HG02840 (cell line): Measurements from ENCODE around the gene FBXW10.
"Not testable (repeated sequence)": the region's sequence is repeated elsewhere in the genome, so short reads cannot be mapped to it uniquely, and the experiment has no call there.

Experiments used
- ATAC-seq: cut with Tn5 transposase; IDR thresholded peaks from one replicate; pipeline ENCODE4 v1.9.1; 2021; ENCODE audit warnings: mild to moderate bottlenecking, moderate library complexity, moderate number of reproducible peaks; ENCODE audit not compliant: unreplicated experiment, low FRiP score

Gene FBXW10

DNA sequence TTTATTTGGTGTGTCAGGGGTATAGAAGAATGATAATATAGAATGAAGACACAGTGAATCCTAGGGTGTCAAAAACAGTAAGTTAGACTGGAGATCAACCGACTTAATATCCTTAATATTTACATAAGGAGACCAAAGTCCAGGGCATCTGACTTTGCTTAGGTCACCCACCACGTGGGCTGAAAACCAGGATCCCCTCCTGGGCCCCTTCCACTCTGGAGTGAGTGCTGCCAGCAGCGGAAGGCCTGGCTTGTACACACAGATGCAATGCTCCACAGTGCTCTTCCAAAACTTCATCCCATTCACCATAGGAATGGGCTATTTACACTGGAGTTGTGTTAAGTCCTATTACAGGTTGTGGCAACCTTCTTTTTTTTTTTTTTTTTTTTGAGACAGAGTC, 2.7 kb downstream of the FBXW10 start:
- not testable (repeated sequence) for ATAC-seq

DNA sequence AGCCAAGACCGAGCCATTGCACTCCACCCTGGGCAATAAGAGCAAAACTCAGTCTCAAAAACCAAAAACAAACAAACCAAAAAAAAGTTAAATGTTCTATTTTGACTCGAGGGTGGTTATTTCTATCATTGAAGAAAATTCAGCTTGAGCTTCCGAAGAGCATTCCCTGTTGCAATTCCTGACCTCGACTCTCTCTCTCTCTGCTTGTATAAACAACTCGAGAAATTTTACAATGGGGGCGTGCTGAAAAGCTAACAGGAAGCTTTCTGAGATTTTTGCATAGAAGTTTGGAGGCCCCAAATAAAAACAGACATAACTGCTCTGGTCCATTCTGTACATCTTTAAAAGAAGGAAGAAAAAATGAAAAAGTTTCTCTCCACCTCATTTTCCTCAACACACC, 3.6 kb downstream of the FBXW10 start:
- ATAC-seq, result not testable (repeated sequence)

DNA sequence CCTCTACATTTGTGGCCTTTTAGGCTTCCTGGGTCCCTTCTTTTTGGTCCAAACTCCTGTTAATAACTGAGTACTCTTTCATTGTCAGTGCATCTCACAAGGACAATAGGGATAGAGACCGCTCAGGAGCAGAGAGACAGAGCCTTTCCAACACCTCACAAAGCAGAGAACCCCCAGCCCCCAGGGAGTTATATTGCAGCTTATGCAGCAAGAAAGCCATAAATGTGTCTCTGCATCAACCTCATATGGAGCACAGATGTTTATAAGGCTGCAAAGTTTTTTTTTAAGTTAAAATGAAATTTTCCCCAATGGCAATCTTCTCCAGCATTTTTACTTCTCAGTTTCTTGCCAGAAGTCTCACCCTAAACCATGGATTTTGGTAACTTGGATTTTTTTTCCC, 6.4 kb downstream of the FBXW10 start:
- not testable (repeated sequence) for ATAC-seq

DNA sequence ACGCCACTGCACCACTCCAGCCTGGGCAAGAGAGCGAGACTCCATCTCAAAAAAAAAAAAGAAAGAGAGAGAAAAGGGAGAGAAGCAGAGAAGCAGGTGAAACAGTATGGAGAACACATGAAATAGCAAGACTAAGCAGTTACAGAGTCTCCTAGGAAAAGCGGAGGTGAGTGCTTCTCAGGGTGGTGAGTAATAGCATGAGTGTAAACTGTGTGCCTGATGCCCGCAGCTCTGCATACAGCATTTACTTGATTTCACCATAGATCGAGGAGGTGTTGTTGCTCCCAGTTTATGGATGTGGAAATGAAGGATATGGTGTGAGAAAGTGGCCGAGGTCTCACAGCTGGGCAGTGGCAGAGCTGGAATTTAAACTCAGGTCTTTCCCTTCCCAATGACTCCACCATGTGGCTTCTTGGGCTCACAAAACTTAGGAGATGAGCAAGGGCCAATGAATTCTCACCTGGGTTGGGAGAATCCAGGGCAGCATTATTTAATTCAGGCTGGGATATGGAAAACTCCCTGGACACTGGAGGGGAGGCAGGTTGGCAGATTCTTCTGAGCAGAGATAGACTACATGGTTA, 10.1 kb downstream of the FBXW10 start:
- ATAC-seq, result not testable (repeated sequence)

DNA sequence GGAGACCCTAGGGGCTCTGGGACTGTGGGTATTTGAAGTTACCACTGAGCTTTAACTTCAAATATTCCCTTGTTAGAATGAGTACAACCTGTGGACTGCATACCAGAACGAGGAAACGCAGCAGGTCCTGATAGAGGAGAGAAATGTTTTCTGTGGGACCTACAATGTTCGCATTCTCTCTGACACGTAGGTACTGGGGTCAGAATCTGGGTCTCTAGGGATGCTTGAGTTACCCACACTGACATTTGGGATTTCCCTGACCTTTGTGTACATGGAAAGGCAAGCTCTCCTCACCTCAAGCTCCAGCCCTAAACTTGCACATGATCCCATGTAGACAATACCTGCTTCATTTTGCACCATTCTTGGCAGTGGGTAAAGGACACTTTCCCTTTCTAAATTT, 12.1 kb downstream of the FBXW10 start:
- ATAC-seq, result not testable (repeated sequence)

DNA sequence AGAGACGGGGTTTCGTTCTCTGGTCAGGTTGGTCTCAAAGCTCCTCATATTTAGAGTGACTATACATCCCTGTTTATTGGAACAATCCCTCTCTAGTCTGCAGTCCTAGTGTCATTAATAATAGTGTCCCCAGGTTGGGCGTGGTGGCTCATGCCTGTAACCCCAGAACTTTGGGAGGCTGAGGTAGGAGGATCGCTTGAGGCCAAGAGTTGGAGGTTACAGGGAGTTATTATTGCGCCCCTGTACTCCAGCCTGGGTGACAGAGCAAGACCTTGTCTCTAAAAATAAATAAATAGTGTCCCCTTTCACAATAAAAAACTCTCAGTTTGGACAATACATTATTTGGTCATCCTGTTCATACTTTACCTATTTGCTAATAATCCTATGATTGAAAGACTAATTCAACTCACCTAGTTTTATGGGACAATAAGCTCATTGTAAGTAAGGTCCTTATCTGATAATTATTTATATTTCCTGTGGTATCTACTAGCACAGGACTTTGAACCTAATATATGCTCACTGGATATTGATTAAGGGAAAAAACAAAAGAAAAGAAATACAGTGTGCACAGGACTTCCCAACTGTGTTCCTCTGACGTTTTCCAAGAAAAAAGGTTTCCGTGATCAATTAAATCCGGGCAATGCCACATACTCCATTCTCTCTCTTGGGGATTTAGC, 13.7 kb downstream of the FBXW10 start:
- ATAC-seq, result not testable (repeated sequence)

DNA sequence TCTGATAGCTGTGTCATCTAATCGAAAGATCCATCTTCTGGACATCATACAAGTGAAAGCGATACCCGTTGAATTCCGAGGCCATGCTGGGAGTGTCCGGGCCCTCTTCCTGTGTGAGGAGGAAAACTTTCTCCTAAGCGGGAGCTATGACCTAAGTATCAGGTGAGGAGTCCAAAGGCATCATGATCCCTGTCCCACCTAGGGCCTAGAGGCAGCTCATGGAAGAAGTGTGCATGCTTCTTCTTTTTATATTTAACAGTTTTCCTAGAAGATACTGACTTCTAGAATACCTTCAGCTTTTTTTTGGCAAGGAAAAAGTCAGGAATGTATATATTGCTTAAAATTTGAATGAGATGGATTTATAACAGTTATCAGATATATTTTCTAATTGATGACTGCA, 14.5 kb downstream of the FBXW10 start:
- ATAC-seq, result not testable (repeated sequence)

DNA sequence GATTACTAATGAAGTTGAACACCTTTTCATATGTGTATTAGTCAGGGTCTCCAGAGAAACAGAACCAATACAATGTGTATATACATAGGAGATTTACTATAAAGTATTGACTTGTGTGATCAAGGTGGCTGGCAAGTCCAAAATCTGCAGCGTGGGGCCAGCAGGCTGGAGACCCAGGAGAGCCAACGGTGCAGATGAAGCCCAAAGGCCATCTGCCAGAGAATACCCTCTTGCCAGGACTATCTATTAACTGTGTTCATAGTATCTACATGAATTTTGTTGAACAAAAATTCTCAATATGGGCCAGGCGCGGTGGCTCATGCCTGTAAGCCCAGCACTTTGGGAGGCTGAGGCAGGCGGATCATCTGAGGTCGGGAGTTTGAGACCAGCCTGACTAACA, 16.4 kb downstream of the FBXW10 start:
- ATAC-seq, result not testable (repeated sequence)

DNA sequence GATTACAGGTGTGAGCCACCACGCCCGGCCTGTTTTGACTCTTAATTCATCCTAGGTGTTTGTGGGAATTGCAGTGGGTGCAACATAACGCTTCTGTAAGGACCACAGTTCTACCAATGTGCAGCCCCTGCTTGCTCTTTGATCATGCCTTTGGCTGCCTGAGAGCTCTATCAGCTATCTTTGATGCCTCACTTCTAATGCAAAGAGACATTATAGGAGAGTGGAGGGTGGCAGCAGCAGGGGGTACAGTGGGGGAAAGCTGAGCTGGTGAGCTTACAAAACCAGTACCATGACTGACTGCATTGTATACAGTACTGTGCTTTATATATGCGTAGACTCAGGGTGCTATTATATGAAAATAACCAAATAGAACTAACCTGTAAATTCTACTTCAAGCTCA, 26.7 kb downstream of the FBXW10 start:
- not testable (repeated sequence) for ATAC-seq

DNA sequence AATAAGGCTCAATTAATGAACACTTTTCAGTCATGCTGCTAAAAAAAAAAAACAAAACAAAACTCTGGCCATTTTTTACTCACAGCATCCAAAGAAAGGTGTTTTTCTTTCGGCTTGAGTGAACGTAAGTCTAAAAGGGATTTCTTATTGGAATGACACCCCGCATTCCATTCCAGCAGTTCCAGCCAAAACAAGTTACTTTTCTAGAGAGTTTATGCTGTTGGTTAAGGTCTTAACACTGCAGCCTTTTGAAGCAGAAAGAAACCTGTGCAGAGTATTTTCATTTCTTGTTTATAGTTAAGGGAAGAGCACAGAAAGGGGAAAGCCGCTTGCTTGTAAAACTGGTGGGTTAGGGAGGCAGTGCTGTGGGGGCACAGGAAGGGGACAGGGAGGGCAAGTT, 27.2 kb downstream of the FBXW10 start:
- ATAC-seq, result not testable (repeated sequence)

DNA sequence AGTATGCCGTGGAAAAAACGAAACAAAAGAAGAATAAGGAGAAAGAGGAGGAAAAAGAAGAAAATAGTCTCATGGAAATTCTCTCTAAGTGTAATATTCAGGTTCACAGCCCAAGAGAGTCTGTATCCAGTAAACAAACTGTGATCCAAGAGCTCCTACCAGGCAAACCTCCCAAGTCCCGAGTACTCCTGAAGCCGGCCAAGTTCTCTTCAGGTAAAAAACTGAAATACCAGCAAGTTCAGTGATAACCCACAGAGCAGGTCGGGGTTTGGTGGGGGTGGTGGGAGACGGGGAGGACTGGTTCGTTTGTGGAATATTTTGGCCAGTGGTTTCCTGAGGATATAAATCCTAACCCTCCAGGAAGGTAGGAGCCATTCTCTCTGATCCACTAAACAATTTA, 28.6 kb downstream of the FBXW10 start:
- no peak for ATAC-seq

DNA sequence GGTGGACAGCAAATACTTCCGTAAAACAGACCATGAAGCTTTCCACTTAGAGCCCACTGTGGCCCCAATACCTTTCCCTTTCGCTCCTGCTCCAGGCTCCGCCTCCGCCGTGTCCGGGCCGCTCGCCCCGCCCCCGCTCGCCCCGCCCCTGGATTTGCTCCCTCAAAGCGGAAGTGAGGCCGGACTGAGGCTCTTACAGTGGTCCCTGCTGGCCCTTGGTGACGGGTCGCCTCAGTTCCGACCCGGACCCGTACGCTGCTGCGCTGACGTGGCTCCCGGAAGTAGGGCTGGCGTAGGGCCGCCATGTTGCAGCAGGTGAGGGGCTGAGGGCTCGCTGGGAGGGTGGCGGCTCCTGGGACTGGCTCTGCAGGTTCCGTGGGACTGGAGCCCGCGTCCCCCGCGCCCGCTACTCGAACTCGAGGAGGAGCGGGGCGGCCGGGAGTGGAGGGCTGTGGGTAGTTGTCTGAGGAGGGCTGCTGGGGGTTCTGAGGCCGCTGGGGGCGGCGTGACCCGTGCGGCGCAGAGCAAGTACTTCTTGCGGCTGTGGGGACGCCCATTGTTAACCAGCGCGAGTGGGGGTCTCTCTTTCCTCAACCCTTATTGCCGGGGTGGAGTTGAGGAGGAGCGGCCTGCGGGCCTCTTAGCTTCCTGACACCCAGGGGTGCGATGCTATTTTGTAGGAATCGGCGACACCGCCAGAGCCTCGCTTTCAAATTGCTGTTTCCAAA, 37.3 kb downstream of the FBXW10 start, which contains the start of gene TVP23B:
Gene TVP23B (plus strand): TSS at position 193 of the 728 bp plus-strand sequence. CDS start 111 bp downstream, at position 304.
- ATAC-seq, result peak; percentile 98

DNA sequence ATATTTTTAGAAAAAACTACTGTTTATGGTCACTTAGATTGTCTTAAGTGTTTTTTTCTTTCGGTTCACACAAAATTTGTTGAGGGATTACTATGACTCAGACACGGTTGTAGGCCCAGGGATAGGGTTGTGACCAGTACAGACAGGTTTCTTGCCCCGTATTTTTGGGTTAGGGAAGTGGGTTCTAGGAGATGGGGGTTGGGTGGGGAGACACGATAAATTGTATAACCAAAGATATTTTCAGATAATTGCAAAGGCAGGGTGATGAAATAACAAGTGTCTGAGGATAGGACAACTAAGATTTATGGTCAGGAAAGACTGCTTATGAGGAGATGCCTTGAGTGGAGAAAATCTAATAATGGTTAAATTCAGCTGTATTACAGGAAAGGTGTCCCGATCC, 38.0 kb downstream of the FBXW10 start:
- not testable (repeated sequence) for ATAC-seq

DNA sequence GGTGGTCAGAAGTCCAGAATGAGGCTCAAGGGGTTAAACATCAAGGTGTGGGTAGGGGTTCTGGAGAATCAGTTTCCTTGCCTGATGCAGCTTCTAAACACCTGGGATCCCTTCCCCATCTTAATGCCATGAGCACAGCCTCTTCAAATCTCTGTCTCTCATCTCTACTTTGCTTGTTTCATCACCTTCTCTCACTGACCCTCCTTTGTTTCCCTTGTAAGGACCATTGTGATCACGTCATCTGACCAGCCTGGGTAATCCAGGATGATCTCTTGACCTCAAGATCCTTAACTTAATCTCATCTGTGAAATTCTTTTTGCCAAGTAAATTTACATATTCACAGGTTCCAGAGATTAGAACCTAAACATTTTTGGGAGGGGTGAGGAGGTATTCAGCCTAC, 42.1 kb downstream of the FBXW10 start:
- ATAC-seq, result not testable (repeated sequence)

DNA sequence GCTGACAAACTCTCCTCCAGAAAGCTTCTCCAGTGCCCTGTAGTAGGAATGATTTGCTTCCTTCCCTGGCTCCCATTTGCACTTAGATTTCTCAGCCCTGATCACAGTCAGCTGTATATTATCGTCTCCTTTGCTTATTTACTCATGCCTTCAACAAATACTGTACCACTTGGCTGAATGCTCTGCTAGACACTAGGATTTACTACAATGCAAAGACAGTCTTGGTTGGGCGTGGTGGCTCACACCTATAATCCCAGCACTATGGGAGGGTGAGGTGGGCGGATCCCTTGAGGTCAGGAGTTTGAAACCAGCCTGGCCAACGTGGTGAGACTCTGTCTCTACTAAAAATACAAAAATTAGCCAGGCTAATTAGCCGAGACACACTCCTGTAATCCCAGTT, 43.0 kb downstream of the FBXW10 start:
- ATAC-seq, result not testable (repeated sequence)

DNA sequence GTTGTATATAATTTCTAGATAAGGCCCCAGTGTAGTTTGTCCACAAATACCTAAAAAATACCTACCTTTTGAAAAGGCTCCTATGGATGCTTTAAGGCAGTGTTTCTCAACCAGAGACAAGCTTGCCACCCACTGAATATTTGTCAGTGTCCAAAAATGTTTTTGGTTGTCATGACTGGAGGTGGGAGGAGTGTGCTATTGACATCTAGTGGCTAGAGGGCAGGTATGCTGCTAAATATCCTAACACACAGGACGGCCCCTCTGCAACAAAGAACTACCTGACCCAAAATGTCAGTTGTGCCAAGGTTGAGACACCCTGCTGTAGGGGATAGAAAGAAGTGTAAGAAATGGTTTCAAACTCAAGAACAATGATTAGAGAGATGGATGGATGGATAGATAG, 47.5 kb downstream of the FBXW10 start:
- ATAC-seq, result not testable (repeated sequence)

DNA sequence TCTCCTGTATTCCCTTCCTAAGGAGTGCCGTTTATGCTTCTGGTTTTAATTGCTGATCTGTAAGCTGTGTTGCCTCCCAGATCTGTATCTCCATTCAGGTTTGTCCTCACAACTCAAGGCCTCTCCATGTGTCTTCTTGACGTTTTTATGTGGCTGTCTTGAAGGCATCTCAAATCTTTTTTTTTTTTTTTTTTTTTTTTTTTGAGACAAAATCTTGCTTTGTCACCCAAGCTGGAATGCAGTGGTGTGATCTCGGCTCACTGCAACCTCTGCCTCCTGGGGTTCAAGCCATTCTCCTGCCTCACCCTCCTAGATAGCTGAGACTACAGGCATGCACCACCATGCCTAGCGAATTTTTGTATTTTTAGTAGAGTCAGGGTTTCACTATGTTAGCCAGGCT, 51.0 kb downstream of the FBXW10 start:
- not testable (repeated sequence) for ATAC-seq

DNA sequence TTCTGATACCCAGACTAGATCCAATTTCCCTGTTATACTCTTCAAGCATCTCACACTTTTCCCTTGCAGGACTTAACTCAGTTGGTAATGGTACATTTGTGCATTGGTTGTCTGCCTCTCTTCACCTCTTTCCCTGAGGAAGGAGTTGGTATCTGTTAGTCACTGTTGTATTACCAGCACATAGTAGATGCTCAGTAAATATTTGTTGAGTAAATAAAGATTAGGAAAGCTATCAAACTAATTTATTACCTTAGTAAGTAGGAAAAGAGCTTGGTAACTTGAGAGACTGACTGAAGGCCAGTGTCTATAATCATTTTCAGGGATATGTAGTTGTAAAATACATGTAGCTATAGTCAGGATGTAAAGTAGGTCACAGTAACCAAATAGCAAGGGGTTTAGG, 53.0 kb downstream of the FBXW10 start:
- not testable (repeated sequence) for ATAC-seq

DNA sequence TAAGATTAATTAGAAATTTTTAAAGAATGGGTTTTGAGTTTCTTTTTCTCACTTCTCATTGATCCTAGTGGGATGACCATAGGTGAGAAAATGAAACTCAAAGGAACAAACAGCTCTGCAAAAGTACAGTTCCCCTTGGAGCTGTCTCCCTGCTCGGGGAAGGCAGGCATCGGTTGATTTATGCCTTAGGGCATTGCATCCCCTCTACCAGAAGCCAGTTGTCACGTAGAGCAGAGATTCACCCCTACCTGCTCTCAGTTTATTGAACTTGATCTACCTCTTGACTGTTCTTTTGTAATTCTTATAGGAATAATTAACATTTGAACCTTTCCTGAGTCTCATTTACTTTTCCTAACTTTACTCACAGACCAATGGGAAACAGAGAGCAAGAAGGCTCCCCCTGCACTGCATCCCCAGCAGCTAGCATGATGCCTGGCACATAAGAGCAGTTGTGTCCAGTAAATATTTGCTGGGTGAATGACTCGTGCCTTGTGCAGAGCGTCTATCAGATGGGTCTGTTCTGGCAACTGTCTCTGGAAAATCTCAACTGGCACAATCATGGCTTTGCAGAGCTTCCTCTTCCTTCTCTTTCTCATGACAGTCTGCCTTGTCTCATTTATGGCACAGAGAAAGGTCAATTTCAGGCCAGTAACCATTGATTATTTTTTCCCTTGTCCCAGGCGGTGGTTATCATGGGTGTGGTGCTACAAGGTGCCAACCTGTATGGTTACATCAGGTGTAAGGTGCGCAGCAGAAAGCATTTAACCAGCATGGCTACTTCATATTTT, 59.8 kb downstream of the FBXW10 start:
- not testable (repeated sequence) for ATAC-seq

DNA sequence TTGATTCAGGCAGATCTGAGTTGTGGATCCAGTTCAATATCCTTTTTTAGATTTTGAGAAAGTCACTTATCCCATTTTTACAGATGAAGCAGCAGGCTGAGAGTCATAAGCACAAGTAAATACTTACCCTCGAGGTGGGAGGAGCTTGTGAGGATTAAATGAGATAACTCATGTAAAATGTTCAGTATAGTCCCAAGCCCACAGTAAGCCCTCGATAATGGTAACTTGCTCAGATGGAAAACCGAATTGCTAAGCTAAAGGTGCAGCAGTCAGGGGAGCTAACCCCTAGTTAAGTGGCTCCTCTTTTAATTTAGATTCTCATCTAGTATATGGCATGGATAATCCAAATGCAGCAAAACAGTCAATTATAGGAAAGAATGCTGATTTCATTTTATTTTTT, 72.1 kb downstream of the FBXW10 start:
- not testable (repeated sequence) for ATAC-seq
